Naive thymus-derived CD4-positive, alpha-beta T cell (primary cell): ENCODE measurements around the gene HERC3. TPM values are rescaled to one million over a fixed set of nuclear protein-coding genes. Genes with fewer than 3 reads are reported as not detected.

ENCODE experiments used
- ATAC-seq: fragments of 150-1000 bp; cut with Tn5 transposase; 2 replicates; pipeline ENCODE4 v1.10.0; 2021; ENCODE audit warnings: mild to moderate bottlenecking, moderate library complexity
- CTCF ChIA-PET: fragments of 350-600 bp; sonication (Branson Sonifier 250); formaldehyde crosslinking; loops from one replicate; lab custom pipeline; 2021; ENCODE audit warnings: antibody characterized with exemption; lab: Charles Lee
- POLR2A ChIA-PET: fragments of 350-600 bp; sonication (Branson Sonifier 250); formaldehyde crosslinking; loops from one replicate; lab custom pipeline; 2021; ENCODE audit warnings: antibody characterized with exemption, inconsistent platforms; lab: Charles Lee
- DNase-seq, 9 donors: peaks; one replicate each; pipeline versions ENCODE4 v3.0.0 to v3.0.0-alpha.2; 2020 to 2022; ENCODE audit warnings: mixed read lengths in 1 of 9
- H3K27ac ChIP-seq: one replicate; pipeline ENCODE4 v1.7.0; 2013; ENCODE audit warnings: mild to moderate bottlenecking, low read depth, low read length, moderate library complexity
- H3K27me3 ChIP-seq, 2 donors: one replicate each; pipeline ENCODE4 v1.7.0; 2013; ENCODE audit warnings: low read length in 2 of 2, mild to moderate bottlenecking in 2 of 2, moderate library complexity in 2 of 2; ENCODE audit not compliant: control insufficient read depth in 2 of 2, insufficient read depth in 2 of 2
- H3K36me3 ChIP-seq, 3 experiments: 1 replicate in 2 of 3; 2 replicates in 1 of 3; pipeline ENCODE4 v1.7.0; 2013; ENCODE audit warnings: low read length in 3 of 3, mild to moderate bottlenecking in 3 of 3, moderate library complexity in 1 of 3; ENCODE audit not compliant: insufficient read depth in 3 of 3, control insufficient read depth in 2 of 3
- H3K4me1 ChIP-seq, 2 donors: one replicate each; pipeline ENCODE4 v1.7.0; 2013; ENCODE audit warnings: low read length in 2 of 2, mild to moderate bottlenecking in 2 of 2, moderate library complexity in 1 of 2; ENCODE audit not compliant: control insufficient read depth in 2 of 2, insufficient read depth in 2 of 2
- H3K4me3 ChIP-seq: 2 replicates; pipeline ENCODE4 v1.7.0; 2013; ENCODE audit warnings: mild to moderate bottlenecking, low read length
- H3K9me3 ChIP-seq, 3 experiments: 1 replicate in 2 of 3; 2 replicates in 1 of 3; pipeline ENCODE4 v1.7.0; 2013; ENCODE audit warnings: low read length in 3 of 3; ENCODE audit not compliant: control insufficient read depth in 2 of 3
- H3K27ac Mint-ChIP-seq, 9 donors: one replicate each; pipeline ENCODE4 v1.8.0; 2020 to 2022; ENCODE audit warnings: mixed read lengths in 9 of 9, mild to moderate bottlenecking in 8 of 9, moderate library complexity in 5 of 9, inconsistent platforms in 2 of 9
- H3K27me3 Mint-ChIP-seq, 5 donors: one replicate each; pipeline ENCODE4 v1.8.0; 2021 to 2022; ENCODE audit warnings: mixed read lengths in 5 of 5, mild to moderate bottlenecking in 1 of 5
- H3K36me3 Mint-ChIP-seq, 5 donors: one replicate each; pipeline ENCODE4 v1.8.0; 2020 to 2022; ENCODE audit warnings: mixed read lengths in 5 of 5, mild to moderate bottlenecking in 3 of 5, inconsistent platforms in 1 of 5
- H3K4me1 Mint-ChIP-seq, 7 donors: one replicate each; pipeline ENCODE4 v1.8.0; 2020 to 2022; ENCODE audit warnings: mixed read lengths in 7 of 7, mild to moderate bottlenecking in 3 of 7, inconsistent platforms in 1 of 7
- H3K4me3 Mint-ChIP-seq, 10 donors: one replicate each; pipeline ENCODE4 v1.8.0; 2020 to 2022; ENCODE audit warnings: mild to moderate bottlenecking in 10 of 10, mixed read lengths in 10 of 10, moderate library complexity in 6 of 10, inconsistent platforms in 2 of 10
- H3K9me3 Mint-ChIP-seq, 11 donors: one replicate each; pipeline ENCODE4 v1.8.0; 2020 to 2022; ENCODE audit warnings: mixed read lengths in 11 of 11, mild to moderate bottlenecking in 4 of 11, inconsistent platforms in 1 of 11, moderate library complexity in 1 of 11
- intact Hi-C, 2 donors: fragments of 100-400 bp; cut with micrococcal nuclease; formaldehyde crosslinking; loops; one replicate each; pipeline ENCODE4 v1.15.1; 2023
- polyA plus RNA-seq, 2 donors: library from polyadenylated mRNA; unstranded; fragments of 300-500 nt; fragmentation: Illumina TruSeq; gene quantifications; one replicate each; pipeline ENCODE4 v1.2.3, GENCODE V29; 2021
- total RNA-seq, 6 experiments: library from RNA in 5 of 6; stranded (reverse) in 5 of 6; gene quantifications; 1 replicate in 5 of 6; 2 replicates in 1 of 6; pipeline ENCODE4 v1.2.3 and lab custom pipeline; 2021 to 2026

The HERC3 gene
- 100 to 1,000 TPM in 4 of 5 experiments, 10 to 100 TPM in 1; 38.1 to 130 (median 104) TPM for total RNA-seq
- 10 to 100 TPM; 42.7 to 65.8 TPM for polyA plus RNA-seq
- total RNA-seq (lab: John Stamatoyannopoulos, UW) = 9.3 reads per million, percentile 34 among the genes with 10 or more reads in this experiment

DNA sequence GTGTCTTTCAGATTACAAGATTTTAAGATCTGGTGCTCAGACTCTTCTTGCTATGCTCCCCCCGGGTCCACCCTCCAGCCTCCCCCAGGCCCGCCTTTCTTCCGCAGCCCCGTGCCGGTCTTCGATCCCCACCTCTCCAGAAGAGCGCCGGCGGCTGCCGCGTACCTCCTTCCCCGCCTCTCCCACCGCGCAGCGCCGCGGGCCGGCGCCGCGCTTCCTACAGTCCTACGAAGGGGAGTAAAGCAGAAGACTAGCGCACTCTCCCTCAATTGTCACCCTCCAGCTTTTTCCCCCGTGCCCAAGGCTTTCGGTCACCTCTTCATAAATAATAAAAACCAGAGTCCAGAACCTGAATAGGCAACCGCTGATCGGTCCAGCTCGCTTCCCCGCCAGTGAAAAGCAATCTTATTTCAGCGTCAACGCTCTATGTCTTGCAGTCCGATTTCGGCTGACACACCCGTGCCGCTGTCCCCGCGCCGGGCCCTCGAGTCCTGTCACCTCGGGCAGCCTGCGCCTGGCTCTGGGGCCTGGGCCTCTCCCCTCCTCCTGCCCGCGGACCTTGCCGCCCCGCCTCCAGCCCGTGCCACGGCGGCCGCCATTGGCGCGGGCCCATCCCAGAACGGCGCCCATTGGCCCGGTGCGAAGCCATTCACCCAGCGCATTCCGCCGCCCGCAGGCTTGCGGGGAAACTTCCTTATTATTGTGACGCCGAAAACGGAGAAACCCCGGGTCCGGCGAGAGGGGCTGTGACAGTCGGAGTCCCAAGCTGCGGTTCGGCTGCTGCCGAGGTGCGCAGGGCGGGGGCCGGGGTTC is at the start of gene HERC3:
Gene HERC3 (plus strand): TSS at position 694 of the 813 bp plus-strand sequence. CDS start 13,344 bp downstream, outside the sequence.
- Mint-ChIP-seq H3K9me3 (peaks cover 0 to 2% (median 0%) of the 10 kb centered on the region in 11 donors), H3K27ac (peak within 1 kb of the TSS; percentile 83 to 99 (median 97)), H3K36me3 (peaks cover 6 to 15% (median 10%) of the 10 kb centered on the region in 5 donors), H3K27me3 (peaks cover 0 to 31% (median 0%) of the 10 kb centered on the region in 5 donors), H3K4me3 (peak within 1 kb of the TSS; percentile 94 to 100 (median 98)), H3K4me1 (peaks cover 34 to 58% (median 49%) of the 10 kb centered on the region in 7 donors)
- H3K27ac ChIP-seq = peak within 1 kb of the TSS; percentile 93
- ATAC-seq = peak; percentile 94
- H3K36me3 ChIP-seq = peaks cover 0 to 4% (median 0%) of the 10 kb centered on the region in 3 experiments
- ChIA-PET POLR2A (interaction anchor here (0.6 to 5.4 kb wide), 11 partner anchors 8 to 308 kb away, joined by 3 to 167 read pairs (median 4); partner anchors contain the start of genes HERC5 and PPM1K), CTCF (interaction anchor here (1.1 to 3.4 kb wide), 4 partner anchors 22 to 180 kb away, joined by 3 to 12 read pairs (median 5); no protein-coding TSS in a partner anchor)
- H3K4me3 ChIP-seq = peak within 1 kb of the TSS; percentile 60
- peaks cover 10 to 20% of the 10 kb centered on the region in 2 donors for H3K4me1 ChIP-seq
- intact Hi-C loops = loop anchor here (1.0 to 10.0 kb wide), 21 partner anchors 21 to 1655 kb away; partner anchors contain the start of genes HERC5 (in 2 of the 2), NAP1L5 (in 2 of the 2), PYURF (in 2 of the 2) and TIGD2 (in 2 of the 2)
- peak; percentile 87 to 92 (median 91) for DNase-seq
- H3K9me3 ChIP-seq = no peaks in the 10 kb centered on the region
- no peaks in the 10 kb centered on the region for H3K27me3 ChIP-seq

DNA sequence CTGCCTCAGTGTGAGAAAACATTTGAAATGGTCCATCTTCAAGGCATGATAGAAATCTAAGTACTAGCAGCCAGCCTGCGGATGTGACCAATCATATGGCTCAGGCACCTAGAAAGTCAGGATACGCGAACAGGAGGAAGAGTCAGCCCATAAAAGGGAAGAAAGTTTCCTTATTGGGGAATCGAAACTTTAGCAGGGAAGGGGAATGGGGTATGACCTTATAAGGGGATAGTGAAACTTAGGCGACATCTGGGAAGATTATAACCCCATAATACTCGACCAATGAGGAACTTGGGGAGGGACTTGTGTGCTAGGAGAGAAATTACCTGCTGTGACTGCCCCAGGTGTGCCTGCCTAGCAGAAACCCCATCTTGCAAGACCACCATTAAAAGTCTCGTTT is 42.5 kb upstream of the HERC3 start:
- no peaks in the 10 kb centered on the region for H3K4me1 Mint-ChIP-seq
- H3K4me1 ChIP-seq = no peaks in the 10 kb centered on the region
- DNase-seq (no peak), ATAC-seq (no peak)
- intact Hi-C loops = no loop called here
- H3K4me3 Mint-ChIP-seq = no peak overlapping the region
- ChIA-PET POLR2A (no interaction called here), CTCF (interaction anchor here (0.6 kb wide), 1 partner anchor 186 kb away, joined by 4 read pairs; no protein-coding TSS in a partner anchor)
- no peak overlapping the region for H3K27ac ChIP-seq
- H3K9me3 ChIP-seq = no peaks in the 10 kb centered on the region
- peaks cover 0 to 4% (median 0%) of the 10 kb centered on the region in 11 donors for H3K9me3 Mint-ChIP-seq
- H3K4me3 ChIP-seq = no peak overlapping the region
- H3K27me3 ChIP-seq = no peaks in the 10 kb centered on the region
- H3K27me3 Mint-ChIP-seq = peaks cover 0 to 2% (median 0%) of the 10 kb centered on the region in 5 donors
- no peaks in the 10 kb centered on the region for H3K36me3 ChIP-seq
- no peaks in the 10 kb centered on the region for H3K36me3 Mint-ChIP-seq
- no peak overlapping the region for H3K27ac Mint-ChIP-seq

DNA sequence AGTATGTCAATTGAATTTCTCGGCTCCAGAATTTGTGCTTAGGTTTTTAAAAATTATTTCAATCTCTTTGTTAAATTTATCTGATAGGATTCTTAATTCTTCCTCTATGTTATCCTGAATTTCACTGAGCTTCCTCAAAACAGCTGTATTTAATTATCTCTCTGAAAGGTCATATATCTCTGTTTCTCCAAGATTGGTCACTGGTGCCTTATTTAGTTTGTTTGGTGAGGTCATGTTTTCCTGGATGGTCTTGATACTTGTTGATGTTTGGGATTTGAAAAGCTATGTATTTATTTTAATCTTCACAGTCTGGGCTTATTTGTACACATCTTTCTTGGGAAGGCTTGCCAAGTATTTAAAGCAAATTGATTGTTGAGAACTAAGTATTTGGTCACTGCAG is 24.7 kb upstream of the HERC3 start:
- peaks cover 0 to 4% (median 0%) of the 10 kb centered on the region in 7 donors for H3K4me1 Mint-ChIP-seq
- no peak overlapping the region for H3K4me3 ChIP-seq
- no peaks in the 10 kb centered on the region for H3K9me3 ChIP-seq
- peaks cover 0 to 4% (median 0%) of the 10 kb centered on the region in 5 donors for H3K36me3 Mint-ChIP-seq
- peak overlapping the region in 1 of 9 donors; percentile 4 for H3K27ac Mint-ChIP-seq
- no peak overlapping the region for H3K4me3 Mint-ChIP-seq
- ATAC-seq (no peak), DNase-seq (no peak)
- H3K27me3 Mint-ChIP-seq = peaks cover 0 to 22% (median 8%) of the 10 kb centered on the region in 5 donors
- ChIA-PET CTCF (interaction anchor here (0.7 to 1.1 kb wide), 2 partner anchors 28 to 1370 kb away, joined by 3 to 4 read pairs; no protein-coding TSS in a partner anchor), POLR2A (no interaction called here)
- intact Hi-C loops = no loop called here
- H3K9me3 Mint-ChIP-seq = peaks cover 0 to 5% (median 0%) of the 10 kb centered on the region in 11 donors
- no peaks in the 10 kb centered on the region for H3K27me3 ChIP-seq
- no peaks in the 10 kb centered on the region for H3K36me3 ChIP-seq
- no peak overlapping the region for H3K27ac ChIP-seq
- no peaks in the 10 kb centered on the region for H3K4me1 ChIP-seq

DNA sequence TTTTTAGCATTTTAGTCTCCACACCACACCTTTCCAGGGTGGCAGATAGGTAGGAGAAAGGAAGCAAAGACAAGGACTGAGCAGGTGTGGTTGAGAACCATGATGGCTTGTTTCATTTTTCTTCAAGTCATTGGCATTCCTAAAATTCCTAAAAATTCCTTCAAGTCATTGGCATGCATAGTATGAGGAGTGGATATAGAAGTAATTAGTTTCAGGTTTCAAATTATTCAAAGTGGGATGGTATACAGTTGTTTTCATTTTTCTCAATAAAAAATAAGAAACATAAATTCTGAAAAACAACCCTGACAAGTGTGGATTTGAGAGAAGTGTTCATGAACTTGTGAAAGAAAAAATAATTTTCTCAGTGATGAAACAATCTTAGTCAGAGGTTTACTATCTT is 22.3 kb upstream of the HERC3 start:
- ATAC-seq (no peak), DNase-seq (no peak)
- H3K4me3 ChIP-seq = no peak overlapping the region
- H3K9me3 Mint-ChIP-seq = peaks cover 0 to 5% (median 0%) of the 10 kb centered on the region in 11 donors
- H3K27me3 ChIP-seq = no peaks in the 10 kb centered on the region
- intact Hi-C loops = no loop called here
- H3K4me3 Mint-ChIP-seq = no peak overlapping the region
- H3K4me1 ChIP-seq = no peaks in the 10 kb centered on the region
- H3K27ac Mint-ChIP-seq = no peak overlapping the region
- peaks cover 0 to 4% (median 0%) of the 10 kb centered on the region in 5 donors for H3K36me3 Mint-ChIP-seq
- ChIA-PET POLR2A (no interaction called here), CTCF (no interaction called here)
- H3K27ac ChIP-seq = no peak overlapping the region
- peaks cover 0 to 18% (median 8%) of the 10 kb centered on the region in 5 donors for H3K27me3 Mint-ChIP-seq
- H3K9me3 ChIP-seq = no peaks in the 10 kb centered on the region
- no peaks in the 10 kb centered on the region for H3K36me3 ChIP-seq
- peaks cover 0 to 4% (median 0%) of the 10 kb centered on the region in 7 donors for H3K4me1 Mint-ChIP-seq

DNA sequence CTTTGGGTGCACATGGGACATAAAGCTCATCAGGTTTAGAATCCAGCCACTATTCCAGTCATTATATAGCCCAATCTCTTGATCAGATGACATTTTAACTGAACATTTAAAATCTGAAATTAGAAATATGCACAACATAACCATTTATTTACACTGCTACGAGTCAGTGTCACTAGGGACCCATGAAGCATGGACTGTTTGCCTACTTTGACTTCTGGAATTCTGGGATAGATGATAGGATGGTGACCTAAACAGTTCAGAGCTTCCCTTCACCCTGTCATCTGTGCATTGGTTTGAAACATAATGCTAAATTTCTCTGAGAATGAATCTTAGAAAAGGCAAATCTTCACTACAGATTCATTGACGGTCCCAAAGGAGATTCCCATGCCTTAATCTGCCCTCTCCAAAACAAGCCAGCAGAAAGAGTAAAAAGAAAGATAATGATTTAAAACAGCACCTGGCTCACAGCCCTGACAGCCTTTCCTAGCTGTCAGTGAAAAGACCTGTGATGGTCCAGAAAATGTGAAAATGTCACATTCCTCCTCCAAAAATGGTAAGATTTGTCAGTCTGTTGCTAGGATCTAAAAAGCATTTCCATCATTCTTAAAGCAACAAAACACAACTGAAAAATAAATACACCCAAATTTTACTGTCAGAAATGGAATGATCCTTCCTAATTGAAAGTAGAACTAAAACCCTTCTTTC is 18.9 kb upstream of the HERC3 start:
- Mint-ChIP-seq H3K36me3 (peaks cover 0 to 4% (median 0%) of the 10 kb centered on the region in 5 donors), H3K27me3 (peaks cover 0 to 9% (median 8%) of the 10 kb centered on the region in 5 donors), H3K9me3 (no peaks in the 10 kb centered on the region), H3K27ac (no peak overlapping the region), H3K4me3 (no peak overlapping the region), H3K4me1 (no peaks in the 10 kb centered on the region)
- ChIA-PET CTCF (no interaction called here), POLR2A (interaction anchor here (1.1 kb wide), 1 partner anchor 18 kb away, joined by 4 read pairs; no protein-coding TSS in a partner anchor)
- DNase-seq (no peak), ATAC-seq (no peak)
- Histone ChIP-seq H3K9me3 (no peaks in the 10 kb centered on the region), H3K4me1 (no peaks in the 10 kb centered on the region), H3K4me3 (no peak overlapping the region), H3K27me3 (no peaks in the 10 kb centered on the region), H3K36me3 (no peaks in the 10 kb centered on the region), H3K27ac (no peak overlapping the region)
- intact Hi-C loops = no loop called here

DNA sequence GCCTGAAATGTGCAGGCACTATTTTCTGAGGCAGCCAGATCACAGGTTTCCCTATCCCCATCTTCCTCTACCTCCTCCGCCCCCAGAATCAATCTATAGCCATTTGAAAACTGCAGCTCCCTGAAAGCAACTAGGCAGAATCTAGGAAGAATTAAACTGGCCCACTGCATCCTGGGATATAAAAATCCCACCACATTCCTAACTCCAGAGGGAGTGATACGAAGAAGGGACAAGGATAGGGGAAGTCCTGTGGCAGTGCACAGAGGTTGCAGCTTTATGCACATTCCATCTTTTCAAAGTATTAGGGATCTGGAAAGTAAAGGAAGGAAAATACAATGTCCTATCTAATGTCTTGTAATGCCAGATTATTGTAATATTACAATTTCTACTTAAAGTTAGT is 18.3 kb upstream of the HERC3 start:
- peaks cover 0 to 8% (median 0%) of the 10 kb centered on the region in 5 donors for H3K36me3 Mint-ChIP-seq
- no peaks in the 10 kb centered on the region for H3K9me3 ChIP-seq
- H3K4me1 Mint-ChIP-seq = no peaks in the 10 kb centered on the region

More for the DNA sequence above, 18.3 kb upstream of the HERC3 start:
- H3K27me3 ChIP-seq = no peaks in the 10 kb centered on the region
- no peaks in the 10 kb centered on the region for H3K4me1 ChIP-seq
- no peak overlapping the region for H3K4me3 ChIP-seq
- ChIA-PET POLR2A (interaction anchor here (1.1 kb wide), 1 partner anchor 18 kb away, joined by 4 read pairs; no protein-coding TSS in a partner anchor), CTCF (no interaction called here)
- Mint-ChIP-seq H3K27me3 (peaks cover 0 to 12% (median 8%) of the 10 kb centered on the region in 5 donors), H3K4me3 (no peak overlapping the region), H3K9me3 (peaks cover 0 to 4% (median 0%) of the 10 kb centered on the region in 11 donors), H3K27ac (no peak overlapping the region)
- intact Hi-C loops = no loop called here
- H3K36me3 ChIP-seq = no peaks in the 10 kb centered on the region
- no peak for DNase-seq
- ATAC-seq = no peak
- H3K27ac ChIP-seq = no peak overlapping the region
